HUES48 (cell line): ENCODE results near the gene ARAP2.

ENCODE experiments used
- H3K27ac ChIP-seq: one replicate; pipeline ENCODE4 v1.7.0; 2013; ENCODE audit warnings: low read depth, low read length, inconsistent platforms
- H3K27me3 ChIP-seq: 2 replicates; pipeline ENCODE4 v1.6.1; 2013; ENCODE audit warnings: mild to moderate bottlenecking, low read length; ENCODE audit not compliant: control insufficient read depth, insufficient read depth
- H3K36me3 ChIP-seq: 2 replicates; pipeline ENCODE4 v1.6.1; 2013; ENCODE audit warnings: low read length; ENCODE audit not compliant: control insufficient read depth, insufficient read depth
- H3K4me1 ChIP-seq: 2 replicates; pipeline ENCODE4 v1.6.1; 2013; ENCODE audit warnings: mild to moderate bottlenecking, low read length; ENCODE audit not compliant: control insufficient read depth, insufficient read depth
- H3K4me3 ChIP-seq: 2 replicates; pipeline ENCODE4 v1.5.1; 2013; ENCODE audit warnings: mild to moderate bottlenecking, low read depth, low read length
- H3K9ac ChIP-seq: 2 replicates; pipeline ENCODE4 v1.6.1; 2013; ENCODE audit warnings: mild to moderate bottlenecking, low read depth, low read length, moderate library complexity
- H3K9me3 ChIP-seq: 2 replicates; pipeline ENCODE4 v1.6.1; 2013; ENCODE audit warnings: low read length; ENCODE audit not compliant: control insufficient read depth, insufficient read depth

The ARAP2 gene

GRCh38 chr4:36215627-36216026 lies 28.7 kb downstream of the ARAP2 start:
- Histone ChIP-seq H3K27ac (no peak overlapping the region), H3K4me3 (no peak overlapping the region), H3K27me3 (no peaks in the 10 kb centered on the region), H3K36me3 (no peaks in the 10 kb centered on the region), H3K9me3 (no peaks in the 10 kb centered on the region), H3K4me1 (no peaks in the 10 kb centered on the region), H3K9ac (no peak overlapping the region)

DNA sequence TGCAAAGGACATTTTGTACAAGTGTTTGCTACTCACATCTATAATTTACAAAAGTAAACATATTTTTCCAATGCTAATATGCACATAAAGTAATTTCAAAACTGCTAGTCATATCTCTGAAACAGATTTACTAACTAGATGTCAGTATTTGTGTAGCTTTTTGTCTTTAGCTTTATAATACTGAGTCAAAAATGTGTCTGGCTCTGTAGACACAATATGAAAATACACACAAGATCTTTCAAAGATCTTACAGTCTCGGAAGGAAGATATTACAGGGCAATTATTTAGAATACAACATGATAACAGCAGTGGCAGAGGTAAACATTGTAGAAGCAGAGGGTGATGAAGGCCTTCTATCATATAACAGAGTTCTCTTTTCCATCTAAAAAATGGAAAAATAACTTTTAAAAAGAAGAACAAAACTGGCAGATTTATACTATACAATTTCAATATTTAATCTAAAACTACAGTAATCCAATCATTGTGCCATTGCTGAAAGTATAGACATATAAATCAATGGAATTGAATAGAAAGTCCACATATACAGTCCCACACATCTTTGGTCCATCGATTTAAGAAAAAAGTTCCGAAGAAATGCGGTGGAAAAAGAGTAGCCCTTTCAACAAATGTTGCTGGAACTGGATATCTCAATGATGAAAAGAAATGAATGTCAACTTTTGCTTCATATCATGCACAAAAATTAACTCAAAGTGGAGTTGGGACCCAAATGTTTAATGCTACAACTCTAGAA lies 29.4 kb downstream of the ARAP2 start:
- H3K9me3 ChIP-seq: no peaks in the 10 kb centered on the region
- no peak overlapping the region for H3K27ac ChIP-seq
- H3K9ac ChIP-seq: no peak overlapping the region
- H3K27me3 ChIP-seq: no peaks in the 10 kb centered on the region
- no peaks in the 10 kb centered on the region for H3K36me3 ChIP-seq
- no peaks in the 10 kb centered on the region for H3K4me1 ChIP-seq
- H3K4me3 ChIP-seq: no peak overlapping the region

- H3K9me3 ChIP-seq: no peaks in the 10 kb centered on the region
- no peak overlapping the region for H3K9ac ChIP-seq
- H3K27me3 ChIP-seq: no peaks in the 10 kb centered on the region
Measured at GRCh38 chr4:36213977-36214376, 30.3 kb downstream of the ARAP2 start.

GRCh38 chr4:36211084-36211483 lies 33.2 kb downstream of the ARAP2 start:
- H3K9me3 ChIP-seq: no peaks in the 10 kb centered on the region
- no peak overlapping the region for H3K9ac ChIP-seq
- no peak overlapping the region for H3K27ac ChIP-seq
- peaks cover 6% of the 10 kb centered on the region; the same call in 1 of the 2 replicates for H3K4me1 ChIP-seq
- no peaks in the 10 kb centered on the region for H3K36me3 ChIP-seq
- no peaks in the 10 kb centered on the region for H3K27me3 ChIP-seq
- H3K4me3 ChIP-seq: no peak overlapping the region

More at GRCh38 chr4:36213977-36214376, 30.3 kb downstream of the ARAP2 start:
- Histone ChIP-seq H3K4me3 (no peak overlapping the region), H3K36me3 (no peaks in the 10 kb centered on the region), H3K27ac (no peak overlapping the region), H3K4me1 (no peaks in the 10 kb centered on the region)

DNA sequence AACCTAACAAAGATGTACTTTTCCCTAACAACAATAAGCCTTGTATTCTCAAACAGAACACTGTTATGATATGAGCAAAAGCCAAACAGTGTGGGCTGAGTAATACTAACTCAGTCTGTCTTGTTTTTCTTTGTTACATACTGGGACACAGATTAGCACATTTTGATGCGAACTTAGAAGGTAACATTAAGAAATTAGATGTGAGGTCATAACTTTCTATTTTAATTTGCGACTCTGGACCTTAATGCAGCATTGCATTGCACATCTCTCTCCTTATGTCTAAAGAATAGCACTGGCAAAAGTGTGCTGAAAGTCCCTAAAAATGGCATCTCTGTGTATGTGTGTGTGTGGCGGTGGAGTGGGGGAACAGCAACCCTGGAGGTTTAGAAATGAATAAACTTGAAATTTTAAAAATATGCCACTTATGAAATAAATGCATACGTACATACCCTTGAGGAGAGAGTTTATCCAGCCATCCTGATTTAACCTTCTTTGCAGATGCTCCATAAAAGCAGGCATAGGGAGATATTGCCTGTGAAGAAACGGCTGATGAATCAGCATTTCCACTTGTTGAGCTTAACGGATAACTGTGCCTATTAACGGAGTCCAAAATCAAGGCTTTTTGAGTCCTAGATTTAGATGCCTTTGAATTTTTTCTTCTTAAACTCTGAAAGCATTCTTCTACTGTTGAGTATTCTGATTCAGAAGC lies 34.2 kb downstream of the ARAP2 start:
- Histone ChIP-seq H3K9me3 (no peaks in the 10 kb centered on the region), H3K27me3 (no peaks in the 10 kb centered on the region), H3K4me1 (peaks cover 6% of the 10 kb centered on the region; the same call in 1 of the 2 replicates), H3K4me3 (no peak overlapping the region), H3K36me3 (no peaks in the 10 kb centered on the region), H3K27ac (no peak overlapping the region), H3K9ac (no peak overlapping the region)

DNA sequence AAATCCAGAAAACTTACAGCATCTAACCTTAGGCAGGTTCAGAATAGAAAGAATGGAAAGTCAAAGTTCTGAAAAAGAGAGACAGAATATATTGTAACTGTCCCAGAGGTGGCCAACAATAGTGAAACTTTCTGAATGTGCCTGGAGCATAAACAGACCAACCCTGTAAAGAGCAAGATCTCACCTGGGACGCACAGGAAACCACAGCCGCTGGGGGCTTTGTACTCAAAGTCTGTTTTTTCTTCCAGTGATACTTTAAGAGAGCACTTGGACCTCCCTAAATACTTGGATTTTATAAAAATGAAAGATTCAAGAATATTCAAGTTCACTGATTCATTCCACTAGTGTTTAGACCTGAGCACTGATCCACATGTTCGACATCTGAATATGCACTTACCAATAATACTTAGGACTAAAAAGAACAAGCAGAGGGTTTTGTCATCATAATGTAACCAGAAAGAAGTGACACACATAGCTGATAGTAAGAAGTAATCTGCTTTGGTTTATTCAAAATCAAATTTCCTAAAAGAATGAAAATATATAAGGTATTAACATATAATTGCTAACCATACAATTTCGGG lies 35.3 kb downstream of the ARAP2 start:
- Histone ChIP-seq H3K36me3 (no peaks in the 10 kb centered on the region), H3K9ac (no peak overlapping the region), H3K4me3 (no peak overlapping the region), H3K4me1 (peaks cover 6% of the 10 kb centered on the region; the same call in 1 of the 2 replicates), H3K27ac (no peak overlapping the region), H3K9me3 (no peaks in the 10 kb centered on the region), H3K27me3 (no peaks in the 10 kb centered on the region)

- H3K9me3 ChIP-seq: no peaks in the 10 kb centered on the region
- no peak overlapping the region for H3K9ac ChIP-seq
- H3K27me3 ChIP-seq: no peaks in the 10 kb centered on the region
- peaks cover 6% of the 10 kb centered on the region; the same call in 1 of the 2 replicates for H3K4me1 ChIP-seq
- no peak overlapping the region for H3K4me3 ChIP-seq
- no peak overlapping the region for H3K27ac ChIP-seq
- H3K36me3 ChIP-seq: no peaks in the 10 kb centered on the region
Measured at GRCh38 chr4:36207831-36208520, 36.3 kb downstream of the ARAP2 start.

DNA sequence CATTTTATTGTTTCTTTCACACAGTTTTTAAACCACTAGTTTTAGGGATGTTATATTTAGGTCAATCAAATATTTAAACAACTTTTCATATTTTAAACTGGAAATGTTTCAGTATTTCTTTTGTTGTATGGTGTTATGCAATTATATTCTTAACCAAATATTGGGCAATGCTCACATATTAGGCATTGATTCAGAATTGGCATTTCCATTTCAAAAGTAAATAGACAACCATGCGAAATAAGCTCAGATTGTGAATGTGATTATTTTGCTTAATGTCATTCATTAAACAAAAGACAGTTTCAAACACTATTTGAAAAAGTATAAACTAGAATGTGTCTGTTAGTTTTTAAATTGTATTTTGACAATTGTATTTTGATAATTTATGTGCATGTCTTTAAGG lies 36.9 kb downstream of the ARAP2 start:
- Histone ChIP-seq H3K36me3 (no peaks in the 10 kb centered on the region), H3K9ac (no peak overlapping the region), H3K4me1 (peaks cover 6% of the 10 kb centered on the region; the same call in 1 of the 2 replicates), H3K27ac (no peak overlapping the region), H3K27me3 (no peaks in the 10 kb centered on the region), H3K9me3 (no peaks in the 10 kb centered on the region), H3K4me3 (no peak overlapping the region)

DNA sequence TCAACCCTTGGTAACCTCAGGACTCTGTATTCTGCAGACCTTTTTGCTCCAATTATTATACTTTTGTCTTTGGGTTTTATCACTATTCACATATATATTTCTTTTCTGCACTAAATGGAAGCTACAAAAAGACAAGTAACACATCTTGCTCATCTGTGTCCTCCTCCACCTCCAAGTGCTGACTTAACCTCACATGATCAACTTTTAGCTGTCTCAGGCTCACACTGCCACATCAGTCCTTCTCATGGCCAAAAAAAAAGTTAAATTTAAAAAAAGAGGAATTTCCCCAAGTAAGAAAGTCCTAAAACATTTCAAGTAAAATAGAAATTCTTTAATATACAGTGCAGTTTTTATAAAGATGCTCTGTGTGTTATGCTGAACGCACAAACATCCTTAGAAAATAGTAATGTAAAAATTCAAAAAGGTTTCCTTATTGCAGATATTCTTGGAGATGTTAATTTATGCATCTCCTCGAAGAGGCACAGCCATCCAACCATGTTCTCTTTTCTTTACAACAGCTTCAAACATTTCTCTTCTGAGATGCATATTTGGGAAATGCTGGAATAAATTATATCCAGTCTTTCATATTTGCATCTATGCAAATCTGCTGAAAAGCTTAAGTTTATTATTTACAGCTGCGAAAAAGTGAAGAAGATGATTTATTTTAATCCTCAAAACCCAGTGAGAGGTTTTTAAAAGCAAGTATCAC lies 37.6 kb downstream of the ARAP2 start:
- Histone ChIP-seq H3K27me3 (no peaks in the 10 kb centered on the region), H3K4me1 (peaks cover 6% of the 10 kb centered on the region; the same call in 1 of the 2 replicates), H3K36me3 (no peaks in the 10 kb centered on the region), H3K9ac (no peak overlapping the region), H3K9me3 (no peaks in the 10 kb centered on the region), H3K4me3 (no peak overlapping the region), H3K27ac (no peak overlapping the region)

DNA sequence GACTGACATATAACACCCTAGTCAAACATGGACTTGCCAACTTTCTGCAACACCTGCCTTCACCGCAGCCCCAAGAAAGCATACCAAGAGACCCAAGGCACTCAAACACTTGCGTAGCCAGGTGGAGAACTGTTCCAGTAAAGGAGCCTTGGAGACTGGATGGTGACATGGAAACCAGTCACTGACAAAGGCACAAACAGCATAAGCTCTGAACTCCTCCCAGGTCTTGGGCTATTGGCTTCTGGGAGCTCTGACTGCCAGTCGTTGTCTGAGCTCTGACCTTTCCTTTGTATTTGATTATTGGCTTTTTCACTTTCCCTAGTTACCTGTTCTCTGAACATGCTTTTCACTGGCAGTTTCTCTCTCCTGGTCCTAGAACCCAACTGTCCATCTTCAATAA lies 38.3 kb downstream of the ARAP2 start:
- no peaks in the 10 kb centered on the region for H3K36me3 ChIP-seq
- no peaks in the 10 kb centered on the region for H3K27me3 ChIP-seq
- no peak overlapping the region for H3K9ac ChIP-seq
- no peaks in the 10 kb centered on the region for H3K9me3 ChIP-seq
- no peak overlapping the region for H3K4me3 ChIP-seq
- H3K27ac ChIP-seq: no peak overlapping the region
- peaks cover 6% of the 10 kb centered on the region; the same call in 1 of the 2 replicates for H3K4me1 ChIP-seq
